CD14-positive monocyte (primary cell): ENCODE data around the gene SLC25A17. TPM values are rescaled to one million over a fixed set of nuclear protein-coding genes. Genes with fewer than 3 reads are reported as not detected.

Experiments used
- DNase-seq, 3 donors: peaks; one replicate each; pipeline ENCODE4 v3.0.0-alpha.2; 2011 to 2022
- H2AFZ ChIP-seq: 2 replicates; pipeline ENCODE4 v1.6.0; 2012; ENCODE audit warnings: mild to moderate bottlenecking, low read depth, low read length, inconsistent platforms; ENCODE audit not compliant: insufficient read depth, poor library complexity, severe bottlenecking
- H3K27ac ChIP-seq, 2 donors: 1 replicate in 1 of 2; 2 replicates in 1 of 2; pipeline ENCODE4 v1.5.1; 2012 to 2013; ENCODE audit warnings: low read length in 2 of 2, control low read depth in 1 of 2, inconsistent platforms in 1 of 2, low read depth in 1 of 2, mild to moderate bottlenecking in 1 of 2
- H3K27me3 ChIP-seq, 2 donors: one replicate each; pipeline versions ENCODE4 v1.6.0 to v1.6.1; 2011 to 2013; ENCODE audit warnings: low read length in 2 of 2; ENCODE audit not compliant: control insufficient read depth in 2 of 2, insufficient read depth in 2 of 2
- H3K36me3 ChIP-seq, 2 donors: replicated peaks in 1 of 2; 1 replicate in 1 of 2; 2 replicates in 1 of 2; pipeline versions ENCODE4 v1.5.1 to v1.6.1; 2012 to 2013; ENCODE audit warnings: low read length in 2 of 2, control low read depth in 1 of 2, inconsistent platforms in 1 of 2, mild to moderate bottlenecking in 1 of 2; ENCODE audit not compliant: insufficient read depth in 2 of 2, control insufficient read depth in 1 of 2
- H3K4me1 ChIP-seq, 2 donors: 1 replicate in 1 of 2; 2 replicates in 1 of 2; pipeline versions ENCODE4 v1.5.1 to v1.6.1; 2012 to 2013; ENCODE audit warnings: low read length in 2 of 2, control low read depth in 1 of 2, inconsistent platforms in 1 of 2, mild to moderate bottlenecking in 1 of 2, moderate library complexity in 1 of 2; ENCODE audit not compliant: insufficient read depth in 2 of 2, control insufficient read depth in 1 of 2
- H3K4me2 ChIP-seq: replicated peaks from 2 replicates; pipeline ENCODE3; 2012; ENCODE audit warnings: low read length, moderate library complexity, mild to moderate bottlenecking; ENCODE audit not compliant: poor library complexity, severe bottlenecking; ENCODE audit errors: extremely low read depth
- H3K4me3 ChIP-seq, 3 experiments: fragments of 200-600 bp in 1 of 3; sonication (generic) in 1 of 3; replicated peaks in 1 of 3; 1 replicate in 2 of 3; 2 replicates in 1 of 3; pipeline ENCODE4 v1.5.1; 2011 to 2013; ENCODE audit warnings: low read length in 3 of 3, mild to moderate bottlenecking in 3 of 3, control low read depth in 2 of 3, low read depth in 2 of 3, inconsistent platforms in 1 of 3, moderate library complexity in 1 of 3
- H3K79me2 ChIP-seq: 2 replicates; pipeline ENCODE4 v1.6.0; 2012; ENCODE audit warnings: mild to moderate bottlenecking, control low read depth, inconsistent platforms, low read length, moderate library complexity; ENCODE audit not compliant: insufficient read depth
- H3K9ac ChIP-seq: 2 replicates; pipeline ENCODE4 v1.6.0; 2017; ENCODE audit warnings: low read length, mild to moderate bottlenecking; ENCODE audit not compliant: insufficient read depth, poor library complexity, severe bottlenecking
- H3K9me3 ChIP-seq, 2 donors: replicated peaks in 1 of 2; 1 replicate in 1 of 2; 2 replicates in 1 of 2; pipeline versions ENCODE4 v1.5.1 to v1.6.1; 2012 to 2013; ENCODE audit warnings: low read length in 2 of 2, control low read depth in 1 of 2; ENCODE audit not compliant: control insufficient read depth in 1 of 2, insufficient read depth in 1 of 2
- H4K20me1 ChIP-seq: 2 replicates; pipeline ENCODE4 v1.6.0; 2012; ENCODE audit warnings: mild to moderate bottlenecking, low read length, control low read depth, moderate library complexity; ENCODE audit not compliant: insufficient read depth
- H3K27ac Mint-ChIP-seq, 7 donors: one replicate each; pipeline ENCODE4 v1.8.0; 2020; ENCODE audit warnings: mild to moderate bottlenecking in 7 of 7, mixed read lengths in 7 of 7, moderate library complexity in 6 of 7, inconsistent platforms in 2 of 7
- H3K27me3 Mint-ChIP-seq, 3 donors: one replicate each; pipeline ENCODE4 v1.8.0; 2021 to 2022; ENCODE audit warnings: low read depth in 3 of 3, mild to moderate bottlenecking in 3 of 3, mixed read lengths in 3 of 3, moderate library complexity in 3 of 3, inconsistent platforms in 1 of 3
- H3K36me3 Mint-ChIP-seq, 2 donors: one replicate each; pipeline ENCODE4 v1.8.0; 2020; ENCODE audit warnings: mixed read lengths in 2 of 2, inconsistent platforms in 1 of 2, mild to moderate bottlenecking in 1 of 2
- H3K4me1 Mint-ChIP-seq: one replicate; pipeline ENCODE4 v1.8.0; 2020; ENCODE audit warnings: mild to moderate bottlenecking, mixed read lengths
- H3K4me3 Mint-ChIP-seq, 2 donors: one replicate each; pipeline ENCODE4 v1.8.0; 2020; ENCODE audit warnings: mild to moderate bottlenecking in 2 of 2, mixed read lengths in 2 of 2, moderate library complexity in 1 of 2
- H3K9me3 Mint-ChIP-seq, 7 donors: one replicate each; pipeline ENCODE4 v1.8.0; 2020 to 2022; ENCODE audit warnings: mixed read lengths in 7 of 7, mild to moderate bottlenecking in 6 of 7, moderate library complexity in 6 of 7, inconsistent platforms in 2 of 7
- CTCF ChIP-seq: fragments of 200-600 bp; IDR thresholded peaks from one replicate; pipeline ENCODE4 v1.8.0; 2022; ENCODE audit warnings: antibody characterized with exemption, mild to moderate bottlenecking
- WGBS: methylation state at CpG from one replicate; pipeline ENCODE4 v1.1.5; 2013; ENCODE audit warnings: missing lambda C conversion rate; ENCODE audit not compliant: insufficient coverage; 5-methylcytosine and 5-hydroxymethylcytosine counted together
- intact Hi-C, 2 donors: fragments of 100-400 bp; cut with micrococcal nuclease; formaldehyde crosslinking; loops; one replicate each; pipeline versions ENCODE4 v1.15.0 to v1.15.1; 2023
- polyA plus RNA-seq, 3 donors: library from polyadenylated mRNA; depleted of rRNA in 1 of 3; unstranded in 2 of 3; stranded (reverse) in 1 of 3; fragments of 300-500 nt in 2 of 3; fragments of >200 nt in 1 of 3; fragmentation: Illumina TruSeq in 2 of 3; gene quantifications; 1 replicate in 2 of 3; 2 replicates in 1 of 3; pipeline ENCODE4 v1.2.3, GENCODE V29; 2012 to 2021

The SLC25A17 gene
- polyA plus RNA-seq, 3 donors: 7.3 to 10.6 (median 8.8) TPM

- no peak for DNase-seq
- H4K20me1 ChIP-seq: no peaks in the 10 kb centered on the region
- intact Hi-C loops: no loop called here
- Mint-ChIP-seq H3K36me3 (peaks cover 7 to 13% of the 10 kb centered on the region in 2 donors), H3K27ac (no peak overlapping the region), H3K4me3 (no peak overlapping the region), H3K27me3 (peaks cover 0 to 2% (median 2%) of the 10 kb centered on the region in 3 donors), H3K4me1 (no peaks in the 10 kb centered on the region), H3K9me3 (peaks cover 0 to 3% (median 0%) of the 10 kb centered on the region in 7 donors)
- no peak for TF ChIP-seq CTCF
- no peak overlapping the region for H3K9ac ChIP-seq
- H2AFZ ChIP-seq: no peak overlapping the region
- no peaks in the 10 kb centered on the region for H3K36me3 ChIP-seq
- no peak overlapping the region for H3K27ac ChIP-seq
- H3K9me3 ChIP-seq: no peaks in the 10 kb centered on the region
- no peak overlapping the region for H3K4me2 ChIP-seq
- no peaks in the 10 kb centered on the region for H3K4me1 ChIP-seq
- no CpG with 5 or more reads among the region's 3 CpGs for WGBS
- H3K79me2 ChIP-seq: peaks cover 6% of the 10 kb centered on the region
- H3K27me3 ChIP-seq: no peaks in the 10 kb centered on the region
- no peak overlapping the region for H3K4me3 ChIP-seq
Observed at GRCh38 chr22:40806711-40807110, 12.4 kb downstream of the SLC25A17 start.

- Histone ChIP-seq H2AFZ (no peak overlapping the region), H3K9ac (no peak overlapping the region), H3K9me3 (no peaks in the 10 kb centered on the region), H3K36me3 (no peaks in the 10 kb centered on the region), H3K4me3 (no peak overlapping the region), H3K4me2 (no peak overlapping the region), H3K4me1 (no peaks in the 10 kb centered on the region), H3K79me2 (no peaks in the 10 kb centered on the region), H3K27me3 (no peaks in the 10 kb centered on the region), H4K20me1 (no peaks in the 10 kb centered on the region), H3K27ac (no peak overlapping the region)
- TF ChIP-seq CTCF: no peak
- no peak overlapping the region for H3K4me3 Mint-ChIP-seq
- peaks cover 0 to 2% (median 0%) of the 10 kb centered on the region in 3 donors for H3K27me3 Mint-ChIP-seq
- no peaks in the 10 kb centered on the region for H3K4me1 Mint-ChIP-seq
- DNase-seq: no peak
- intact Hi-C loops: no loop called here
- WGBS: 91% methylated on average over 3 of the region's 3 CpGs
- H3K9me3 Mint-ChIP-seq: peaks cover 0 to 3% (median 0%) of the 10 kb centered on the region in 7 donors
- peaks cover 7 to 8% of the 10 kb centered on the region in 2 donors for H3K36me3 Mint-ChIP-seq
- H3K27ac Mint-ChIP-seq: no peak overlapping the region
Observed at GRCh38 chr22:40805699-40806203, 13.4 kb downstream of the SLC25A17 start.
